Measurements from ENCODE around the gene TRABD2A.
"Not testable (repeated sequence)": the region's sequence is repeated elsewhere in the genome, so short reads cannot be mapped to it uniquely, and the experiment has no call there.

TRABD2A gene, protein sequence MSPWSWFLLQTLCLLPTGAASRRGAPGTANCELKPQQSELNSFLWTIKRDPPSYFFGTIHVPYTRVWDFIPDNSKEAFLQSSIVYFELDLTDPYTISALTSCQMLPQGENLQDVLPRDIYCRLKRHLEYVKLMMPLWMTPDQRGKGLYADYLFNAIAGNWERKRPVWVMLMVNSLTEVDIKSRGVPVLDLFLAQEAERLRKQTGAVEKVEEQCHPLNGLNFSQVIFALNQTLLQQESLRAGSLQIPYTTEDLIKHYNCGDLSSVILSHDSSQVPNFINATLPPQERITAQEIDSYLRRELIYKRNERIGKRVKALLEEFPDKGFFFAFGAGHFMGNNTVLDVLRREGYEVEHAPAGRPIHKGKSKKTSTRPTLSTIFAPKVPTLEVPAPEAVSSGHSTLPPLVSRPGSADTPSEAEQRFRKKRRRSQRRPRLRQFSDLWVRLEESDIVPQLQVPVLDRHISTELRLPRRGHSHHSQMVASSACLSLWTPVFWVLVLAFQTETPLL

DNA sequence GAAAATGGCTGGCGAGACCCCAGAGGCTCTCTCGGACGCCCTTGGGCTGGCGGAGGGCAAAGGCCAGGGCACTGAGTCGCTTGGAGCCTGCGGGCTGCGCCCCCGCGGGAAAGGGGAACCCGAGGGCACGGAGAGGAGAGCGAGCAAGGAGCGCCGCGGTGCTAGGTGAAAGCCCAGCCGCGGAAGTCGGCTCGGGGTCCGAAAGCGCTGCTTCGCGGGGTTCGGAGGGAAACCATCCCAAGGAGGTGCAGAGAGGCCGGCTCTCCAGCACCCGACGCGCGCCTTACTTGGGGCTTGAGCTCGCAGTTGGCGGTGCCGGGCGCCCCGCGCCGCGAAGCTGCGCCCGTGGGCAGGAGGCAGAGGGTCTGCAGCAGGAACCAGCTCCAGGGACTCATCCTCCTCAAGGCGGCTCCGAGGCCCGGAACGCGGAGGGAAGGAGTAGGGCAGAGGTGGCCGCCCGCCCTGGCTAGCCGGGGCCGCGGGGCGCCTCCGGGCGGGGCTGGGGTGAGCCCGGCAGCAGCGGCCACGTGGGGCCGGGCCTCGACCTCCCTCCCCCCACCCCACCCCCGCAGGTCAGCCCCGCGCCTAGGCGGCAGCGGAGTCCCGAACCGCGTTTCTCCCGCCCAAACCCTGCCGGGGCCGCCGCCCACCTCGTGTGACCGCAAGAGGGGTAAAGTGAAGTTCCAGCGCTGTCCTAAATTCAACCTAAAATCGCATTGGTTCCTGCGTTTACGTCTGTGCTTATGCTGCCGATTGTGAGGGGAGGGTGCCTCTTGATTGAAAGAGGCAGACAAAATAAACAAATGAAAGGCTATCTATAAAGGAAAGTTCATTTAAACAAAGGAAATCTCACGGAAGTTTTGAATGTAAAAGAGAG lies at the start of gene TRABD2A:
TSS of gene TRABD2A (minus strand) at position 440 of the 877 bp plus-strand sequence. CDS start at position 395, 45 bp downstream.
- DNase-seq: no peak

DNA sequence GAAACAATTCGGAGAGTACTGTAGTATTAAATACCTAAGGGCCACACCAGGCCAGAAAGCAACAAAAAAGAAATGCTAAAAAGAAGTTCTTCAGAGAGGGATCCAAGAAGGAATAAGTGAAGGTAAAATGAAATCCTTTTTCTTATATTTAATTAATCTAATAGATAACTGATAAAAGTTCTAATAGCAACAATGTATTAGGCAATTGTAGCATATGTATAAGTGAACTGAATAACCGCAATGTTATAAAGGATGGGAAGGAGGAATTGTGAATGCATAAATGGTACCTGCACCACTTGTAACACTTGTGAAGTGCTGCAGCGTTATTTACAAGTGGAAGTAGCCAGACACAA lies 46.4 kb upstream of the TRABD2A start:
- DNase-seq: no peak

DNA sequence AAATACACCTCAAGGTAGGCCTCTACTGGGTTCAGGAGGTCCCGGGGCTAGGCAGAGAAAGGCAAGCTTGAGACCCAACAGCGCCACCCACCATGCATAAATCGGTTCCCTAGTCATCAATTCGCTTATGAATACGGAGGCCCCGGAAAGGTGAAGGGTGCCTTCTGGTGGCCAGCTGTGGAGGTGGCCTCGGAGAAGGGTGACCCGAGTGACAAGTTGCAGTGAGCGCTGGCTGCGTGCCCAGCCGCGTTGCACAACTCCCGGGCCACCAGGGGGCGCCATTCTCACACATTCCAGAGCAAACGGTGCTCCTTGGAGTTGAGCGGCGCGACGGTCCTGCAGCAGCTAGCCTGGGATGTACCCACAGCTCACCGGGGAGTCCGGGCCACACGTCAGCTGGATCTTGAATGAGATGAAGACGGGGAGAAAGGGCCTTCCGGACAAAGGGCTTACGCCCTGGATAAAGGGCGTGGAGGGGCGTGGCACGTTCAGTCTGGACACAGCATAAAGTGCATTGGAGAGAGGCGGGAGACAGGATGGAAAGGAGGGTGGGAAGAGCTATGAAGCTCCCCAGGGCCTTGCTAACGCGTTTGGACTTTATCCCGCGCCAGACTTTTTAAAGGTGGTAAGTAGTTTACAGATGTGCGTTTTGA lies 45.0 kb upstream of the TRABD2A start:
- peak; percentile 92 for DNase-seq

DNA sequence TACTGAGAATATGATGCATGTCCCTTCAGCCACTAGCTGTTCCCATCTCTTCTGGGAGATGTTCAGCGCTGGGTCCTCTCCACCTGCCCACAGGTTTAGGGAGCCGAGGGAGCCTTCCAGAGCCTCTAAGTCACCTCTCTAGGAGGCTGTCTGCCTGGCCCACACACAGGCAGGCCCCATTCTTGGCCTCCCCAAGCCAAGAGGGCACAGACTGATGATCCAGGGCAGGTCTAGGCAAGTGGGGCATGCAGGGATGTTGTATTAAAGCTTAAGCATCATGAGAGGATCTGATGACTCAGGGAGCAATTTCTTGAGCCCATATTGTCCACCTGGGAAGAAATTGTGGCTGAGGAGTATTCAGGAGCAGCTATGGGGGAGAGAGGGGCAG lies 44.4 kb upstream of the TRABD2A start:
- no peak for DNase-seq

DNA sequence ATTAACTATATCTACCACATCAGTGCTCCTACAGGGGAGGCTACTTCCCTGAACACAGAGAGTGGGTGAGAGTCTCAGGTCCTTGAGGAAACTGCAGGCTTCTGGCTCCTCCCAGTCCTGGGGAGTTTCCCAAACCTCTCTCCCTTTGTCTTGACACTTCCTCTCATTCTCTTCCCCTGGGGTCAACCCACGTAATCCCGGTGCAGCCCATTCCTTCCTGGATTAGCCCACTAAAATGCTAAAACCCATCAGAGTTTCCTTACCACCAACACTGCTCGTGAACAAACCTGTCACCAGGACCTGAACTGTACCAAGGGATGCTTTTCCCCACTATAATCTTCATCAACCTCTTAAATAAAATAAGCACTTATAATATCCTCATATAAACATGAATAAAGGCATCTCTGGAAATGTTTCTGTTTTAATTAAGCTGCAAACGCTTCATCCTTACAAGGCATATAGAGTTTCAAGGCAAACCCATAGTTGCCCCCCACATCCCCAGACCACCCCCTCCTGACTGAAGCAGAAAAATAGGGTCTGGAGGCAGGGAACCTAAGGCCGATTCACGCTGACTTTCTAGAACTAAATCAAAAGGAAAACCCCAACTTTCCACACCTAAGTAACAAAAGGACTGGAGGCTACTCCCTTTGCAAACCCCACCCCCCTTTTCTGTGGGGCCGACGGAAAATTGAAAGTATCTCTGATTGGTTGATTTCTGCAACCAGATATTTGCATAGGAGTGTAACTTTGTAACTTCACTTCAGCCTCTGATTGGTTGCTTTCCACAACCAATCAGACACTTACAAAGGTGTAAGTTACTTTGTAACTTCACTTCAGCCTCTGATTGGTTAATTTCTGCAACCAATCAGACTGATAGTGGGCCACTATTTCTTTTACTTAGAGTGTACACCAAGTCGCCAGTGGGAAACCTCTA lies 43.6 kb upstream of the TRABD2A start:
- no peak for DNase-seq

DNA sequence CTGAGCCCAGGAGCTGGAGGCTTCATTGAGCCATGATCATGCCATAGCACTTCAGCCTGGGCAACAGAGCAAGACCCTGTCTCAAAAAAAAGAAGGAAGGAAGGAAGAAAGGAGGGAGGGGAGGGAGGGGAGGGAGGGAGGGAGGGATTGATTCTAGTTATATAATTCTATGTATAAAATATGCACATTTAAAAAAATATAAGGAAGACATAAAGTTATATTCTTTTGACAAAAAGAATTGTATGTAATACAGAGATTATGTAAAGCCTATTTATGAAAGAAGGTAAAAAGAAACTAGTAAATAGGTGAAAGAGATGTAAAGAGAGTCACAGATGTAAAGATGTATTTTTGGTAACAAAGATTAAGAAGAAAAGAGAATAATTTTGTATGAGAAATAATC lies 42.1 kb upstream of the TRABD2A start:
- no peak for DNase-seq

DNA sequence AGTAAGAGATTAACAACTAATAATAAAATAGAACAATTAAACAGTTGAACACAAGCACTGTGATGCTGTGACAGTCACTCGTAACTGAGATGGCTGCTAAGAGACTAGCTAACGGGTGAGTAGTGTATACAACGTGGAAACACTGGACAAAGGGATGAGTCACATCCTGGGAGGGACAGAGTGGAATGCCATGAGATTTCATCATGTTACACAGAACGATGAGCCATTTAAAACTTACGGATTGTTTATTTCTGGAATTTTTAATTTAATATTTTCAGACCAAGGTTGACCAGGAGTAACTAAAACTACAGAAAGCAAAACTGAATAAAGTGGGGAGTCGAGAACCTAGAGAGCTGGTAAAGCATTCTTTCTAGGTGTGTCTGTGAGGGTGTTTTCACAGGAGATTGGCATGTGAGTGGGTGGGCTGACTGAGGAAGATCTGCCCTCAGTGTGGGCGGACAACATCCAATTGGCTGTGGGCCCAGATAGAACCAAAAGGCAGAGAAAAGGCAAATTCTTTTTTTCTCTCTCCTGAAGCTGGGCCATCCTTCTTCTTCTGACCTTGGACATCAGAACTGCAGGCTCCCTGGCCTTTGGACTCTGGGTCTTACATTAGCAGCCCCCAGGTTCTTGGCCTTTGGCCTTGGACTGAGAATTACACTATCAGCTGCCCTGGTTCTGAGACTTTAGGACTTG lies 39.1 kb upstream of the TRABD2A start:
- peak; percentile 8 for DNase-seq

DNA sequence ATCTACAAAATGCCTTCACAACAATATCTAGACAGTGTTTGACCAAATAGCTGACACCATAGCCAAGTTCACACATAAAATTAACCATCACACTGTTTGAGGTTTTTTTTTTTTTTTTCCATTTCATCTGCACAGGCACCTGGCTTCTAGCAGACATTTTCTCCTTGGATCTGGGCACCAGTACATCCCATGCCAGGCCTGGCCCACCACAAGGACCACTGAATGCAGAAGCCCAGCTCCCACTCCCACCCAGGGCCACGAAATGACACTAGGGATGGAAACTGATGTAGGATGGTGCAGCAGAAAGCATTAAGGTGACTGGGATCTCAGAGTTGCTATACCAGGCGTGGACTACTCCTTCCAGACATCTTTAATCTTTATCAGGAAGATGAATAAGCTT lies 37.5 kb upstream of the TRABD2A start:
- DNase-seq: no peak

DNA sequence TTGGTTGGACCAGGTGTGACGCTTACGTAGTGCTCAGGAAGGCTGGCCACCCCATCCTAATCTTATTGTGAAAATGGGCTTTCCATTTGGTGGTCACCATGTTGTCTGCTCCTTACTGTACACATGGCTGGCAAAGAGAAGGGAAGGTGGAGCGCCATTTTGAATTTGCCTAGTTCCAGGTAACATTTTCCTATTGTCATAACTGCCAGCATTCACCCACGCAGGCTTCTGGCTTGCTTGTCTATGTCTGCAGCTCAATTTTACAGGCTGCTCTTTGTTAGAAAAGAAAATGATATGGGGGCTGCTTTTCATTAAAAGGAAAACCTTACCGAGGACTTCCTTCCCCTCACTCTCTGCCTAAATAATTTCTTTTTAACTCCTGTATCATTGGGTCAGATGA lies 36.9 kb upstream of the TRABD2A start:
- DNase-seq: not testable (repeated sequence)

DNA sequence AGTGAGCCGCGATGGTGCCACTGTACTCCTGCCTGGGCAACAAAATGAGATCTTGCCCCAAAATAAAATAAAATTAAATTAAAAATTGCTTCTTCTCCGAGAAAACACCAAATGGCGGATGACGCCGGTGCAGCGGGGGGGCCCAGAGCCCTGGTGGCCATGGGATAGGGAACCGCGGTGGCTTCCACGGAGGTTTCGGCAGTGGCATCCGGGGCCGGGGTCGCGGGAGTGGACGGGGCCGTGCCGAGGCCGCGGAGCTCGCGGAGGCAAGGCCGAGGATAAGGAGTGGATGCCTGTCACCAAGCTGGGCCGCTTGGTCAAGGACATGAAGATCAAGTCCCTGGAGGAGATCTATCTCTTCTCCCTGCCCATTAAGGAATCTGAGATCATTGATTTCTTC lies 34.8 kb upstream of the TRABD2A start:
- not testable (repeated sequence) for DNase-seq

DNA sequence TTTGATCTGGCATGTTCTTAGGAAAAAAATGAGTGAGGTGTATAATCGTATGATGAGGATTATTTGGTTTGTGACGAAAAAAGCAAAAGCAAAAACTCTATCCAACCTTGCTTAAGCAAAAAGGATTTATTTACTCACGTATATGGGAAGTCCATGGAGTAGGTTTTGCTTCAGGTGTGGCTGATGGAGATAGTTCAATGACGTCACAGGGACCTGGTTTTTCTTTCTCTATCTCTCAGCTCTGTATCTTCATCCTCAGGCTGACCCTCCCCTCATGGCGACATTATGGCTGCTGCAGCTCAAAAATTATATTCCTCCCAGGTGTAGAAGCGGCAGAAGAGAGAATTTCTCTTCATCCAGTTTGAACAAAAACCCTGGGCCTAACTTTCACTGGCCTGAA lies 33.5 kb upstream of the TRABD2A start:
- no peak for DNase-seq

DNA sequence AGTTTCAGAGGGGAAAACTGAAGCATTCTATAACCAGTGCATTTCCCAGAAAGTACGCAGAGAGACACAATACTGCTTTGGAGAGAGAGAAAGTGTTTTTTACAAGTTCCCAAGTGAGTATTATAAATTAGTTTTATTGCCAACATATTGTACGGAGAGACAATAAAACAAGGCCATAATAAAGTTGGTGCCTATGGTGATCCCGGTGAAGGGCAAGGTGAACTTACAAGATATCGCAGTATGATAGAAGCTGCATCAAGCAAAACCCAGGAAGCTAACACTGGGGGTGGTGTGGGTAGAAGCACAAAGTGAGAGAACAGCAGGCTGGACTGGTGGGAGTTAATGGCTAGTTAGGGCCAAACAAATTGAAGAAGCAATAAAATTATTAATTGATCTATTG lies 32.1 kb upstream of the TRABD2A start:
- DNase-seq: no peak

DNA sequence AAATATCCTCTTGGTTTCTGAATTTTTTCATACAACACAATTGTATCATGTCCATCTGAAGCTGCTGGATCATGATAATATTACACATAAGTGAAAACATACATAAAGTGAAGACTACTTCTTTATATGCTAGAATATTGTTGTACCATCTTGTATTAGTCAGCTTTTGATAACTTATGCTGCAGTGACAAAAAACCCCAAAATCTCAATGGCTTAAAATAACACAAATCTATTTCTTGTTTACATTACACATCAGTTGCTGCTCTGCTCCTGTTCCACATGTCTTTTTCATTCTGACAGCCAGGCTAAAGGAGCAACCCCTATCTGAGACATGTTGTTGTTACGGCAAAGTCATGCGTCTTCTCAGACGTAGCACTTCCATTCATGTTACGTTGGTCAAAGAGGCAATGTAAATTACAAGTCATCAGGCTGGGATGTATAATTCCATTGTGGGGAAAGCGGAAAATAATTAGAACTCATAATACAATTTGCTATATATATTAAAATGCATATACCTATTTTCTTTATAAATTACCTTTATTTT lies 30.3 kb upstream of the TRABD2A start:
- no peak for DNase-seq

DNA sequence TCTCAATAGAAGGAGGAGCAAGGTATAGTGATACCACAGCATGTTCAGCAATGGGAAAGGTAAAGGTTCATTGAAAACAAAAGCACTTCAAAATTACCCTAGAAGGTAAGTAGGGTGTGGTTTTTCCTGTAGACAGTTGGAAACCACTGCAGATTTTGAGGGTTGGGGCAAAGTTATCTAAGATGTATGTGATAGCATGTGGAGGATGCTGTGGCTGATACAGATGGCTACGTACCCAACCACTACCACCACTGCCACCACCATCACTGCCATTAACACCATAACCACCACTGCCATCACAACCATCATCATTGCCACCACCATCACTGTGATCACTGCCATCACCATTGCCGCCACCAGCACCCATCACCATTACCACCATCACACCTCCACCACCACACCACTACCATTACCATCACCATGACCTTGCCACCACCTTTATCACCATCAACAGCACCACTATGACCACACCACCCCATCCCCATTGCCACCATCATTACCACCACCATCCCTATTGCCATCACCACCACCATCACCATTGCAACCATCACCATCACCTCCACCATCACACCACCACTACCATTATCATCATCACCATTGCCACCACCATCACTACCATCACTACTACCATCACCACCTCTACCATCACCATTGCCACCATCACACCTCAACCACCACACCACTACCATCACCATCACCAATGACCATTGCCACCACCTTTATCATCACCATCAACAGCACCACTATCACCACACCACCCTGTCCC lies 28.2 kb upstream of the TRABD2A start:
- DNase-seq: no peak

DNA sequence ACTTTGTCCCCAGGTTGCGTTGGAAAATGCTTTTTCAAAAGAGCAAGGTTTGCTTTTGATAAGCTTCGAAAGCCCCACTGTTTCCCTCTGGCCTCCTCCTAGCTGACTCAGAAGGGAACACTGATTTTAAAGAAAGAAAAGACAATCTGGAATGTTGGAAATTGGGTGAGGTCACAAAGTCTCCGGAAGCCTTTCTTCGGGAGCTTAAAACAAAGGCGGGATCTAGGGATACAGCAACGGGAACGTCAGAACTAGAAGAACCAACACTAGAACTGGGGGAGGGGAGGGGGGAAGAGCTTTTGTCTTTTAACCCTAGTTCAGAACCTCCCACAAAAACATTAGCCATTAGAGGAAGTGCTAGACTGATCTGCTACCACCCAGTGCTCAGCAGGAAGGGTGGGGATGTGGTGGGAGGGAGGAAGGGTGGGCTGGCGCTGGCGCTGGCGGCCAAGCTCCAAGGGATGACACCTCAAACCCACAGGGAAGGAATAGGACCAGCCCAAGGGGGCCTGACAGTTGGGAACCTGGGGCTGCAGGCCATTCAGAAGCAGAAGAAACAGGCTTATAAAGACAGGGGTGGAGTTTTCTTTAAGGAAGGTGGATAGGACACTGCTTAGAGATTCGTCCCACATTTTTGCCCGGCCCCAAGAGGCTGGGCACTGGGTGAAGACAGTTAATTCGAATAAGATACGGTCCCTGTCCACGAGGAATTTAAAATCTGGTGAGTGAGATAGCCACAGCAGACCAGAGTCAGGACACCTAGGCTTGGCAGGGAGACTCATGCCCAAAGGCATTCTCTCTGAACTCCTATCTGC lies 26.2 kb upstream of the TRABD2A start:
- DNase-seq: peak; percentile 36

DNA sequence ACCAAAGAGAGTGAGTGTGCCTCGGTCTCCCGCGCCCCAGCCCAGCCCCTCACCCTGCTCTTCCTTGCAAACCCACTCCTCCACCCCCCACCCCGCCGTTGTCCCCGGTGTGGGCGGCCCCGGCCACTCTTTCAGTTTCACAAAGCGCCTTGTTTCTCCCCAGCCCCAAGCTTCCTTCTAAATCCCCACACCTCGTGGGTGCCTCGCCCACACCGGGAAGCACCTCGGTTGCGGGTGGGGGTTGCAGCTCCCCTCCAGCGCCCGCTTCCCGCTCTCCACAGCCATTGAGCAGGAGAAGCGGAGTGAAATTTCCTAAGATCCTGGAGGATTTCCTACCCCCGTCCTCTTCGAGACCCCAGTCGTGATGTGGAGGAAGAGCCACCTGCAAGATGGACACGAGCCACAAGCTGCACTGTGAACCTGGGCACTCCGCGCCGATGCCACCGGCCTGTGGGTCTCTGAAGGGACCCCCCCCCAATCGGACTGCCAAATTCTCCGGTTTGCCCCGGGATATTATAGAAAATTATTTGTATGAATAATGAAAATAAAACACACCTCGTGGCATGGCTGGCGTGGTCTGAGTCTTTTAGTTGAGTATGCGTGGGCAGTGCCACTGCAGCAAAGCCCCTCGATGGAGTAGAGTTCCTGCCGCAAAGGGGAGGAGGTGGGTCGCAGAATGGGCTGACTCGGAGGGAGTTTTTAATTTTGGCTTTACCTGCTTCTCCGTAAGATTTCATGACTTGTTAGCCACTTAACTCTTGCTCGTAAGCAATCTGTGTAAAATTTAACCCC lies 25.4 kb upstream of the TRABD2A start:
- no peak for DNase-seq

DNA sequence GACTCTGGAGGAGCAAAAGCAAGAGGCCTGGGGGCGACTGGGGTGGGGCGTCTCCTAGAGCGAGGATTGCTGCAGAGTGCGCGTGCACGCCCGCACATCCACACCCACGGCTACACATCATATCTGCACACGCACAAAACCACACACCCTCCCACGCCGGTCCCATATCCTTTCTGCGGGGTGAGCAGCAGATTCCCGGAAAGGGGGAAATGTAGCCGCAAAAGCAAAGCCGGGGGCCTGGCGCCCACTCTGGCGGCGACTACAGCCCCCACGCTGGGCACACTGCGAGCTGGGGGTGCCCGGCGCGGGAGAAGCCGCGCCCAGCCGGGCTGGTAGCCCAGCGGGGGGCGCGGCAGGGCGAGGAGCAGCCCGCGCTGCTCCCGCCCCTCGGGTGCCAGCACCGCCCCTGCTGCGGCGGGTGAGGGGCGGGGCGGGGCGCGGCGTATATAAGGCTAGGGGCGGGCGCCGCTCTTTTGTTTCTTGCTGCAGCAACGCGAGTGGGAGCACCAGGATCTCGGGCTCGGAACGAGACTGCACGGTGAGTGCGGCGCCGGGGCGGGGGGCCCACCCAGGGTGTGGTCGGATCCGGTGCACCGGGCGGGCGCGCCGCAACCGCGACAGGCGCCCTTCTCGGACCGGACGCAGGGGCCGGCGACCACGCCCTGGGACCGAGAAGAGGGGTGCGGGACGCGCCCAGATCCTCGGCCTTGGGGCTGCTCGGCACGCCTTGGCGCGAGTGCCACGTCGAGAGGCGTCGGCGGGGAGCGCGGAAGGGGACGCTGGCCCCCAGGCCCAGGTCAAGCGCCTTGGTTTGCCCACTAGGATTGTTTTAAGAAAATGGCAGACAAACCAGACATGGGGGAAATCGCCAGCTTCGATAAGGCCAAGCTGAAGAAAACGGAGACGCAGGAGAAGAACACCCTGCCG lies 24.6 kb upstream of the TRABD2A start, which contains the start of gene TMSB10:
TSS of gene TMSB10 (plus strand) at position 476 of the 927 bp plus-strand sequence.
- DNase-seq: peak; percentile 76
